Muscle of leg (tissue), 16 donors: ENCODE results near the gene SLC25A18. TPM values are rescaled to one million over a fixed set of nuclear protein-coding genes. Genes with fewer than 3 reads are reported as not detected.
"Not testable (repeated sequence)": the region's sequence is repeated elsewhere in the genome, so short reads cannot be mapped to it uniquely, and the experiment has no call there.

Experiments used
- DNase-seq: peaks from one replicate; pipeline ENCODE4 v3.0.0; 2013
- H3K27ac ChIP-seq: one replicate; pipeline ENCODE4 v1.5.1; 2013; ENCODE audit warnings: mild to moderate bottlenecking, low read length, control low read depth
- H3K27me3 ChIP-seq: one replicate; pipeline ENCODE4 v1.6.1; 2013; ENCODE audit warnings: low read length; ENCODE audit not compliant: control insufficient read depth, insufficient read depth
- H3K36me3 ChIP-seq: one replicate; pipeline ENCODE4 v1.6.1; 2013; ENCODE audit warnings: low read length; ENCODE audit not compliant: control insufficient read depth, insufficient read depth
- H3K4me1 ChIP-seq: one replicate; pipeline ENCODE4 v1.6.1; 2013; ENCODE audit warnings: low read length; ENCODE audit not compliant: control insufficient read depth, insufficient read depth
- H3K4me3 ChIP-seq: one replicate; pipeline ENCODE4 v1.5.1; 2013; ENCODE audit warnings: low read length, control low read depth
- H3K9me3 ChIP-seq: replicated peaks from 2 replicates; pipeline ENCODE4 v1.6.1; 2013; ENCODE audit warnings: low read depth, low read length; ENCODE audit not compliant: control insufficient read depth
- WGBS: methylation state at CpG from one replicate; pipeline ENCODE4 v1.1.5; 2013; ENCODE audit warnings: missing lambda C conversion rate; ENCODE audit not compliant: insufficient coverage; 5-methylcytosine and 5-hydroxymethylcytosine counted together
- long read RNA-seq, 11 donors: transcript quantifications; one replicate each; lab custom pipeline, GENCODE V29; 2026
- polyA plus RNA-seq, 8 donors: library from polyadenylated mRNA; unstranded; fragments of 120-200 nt; gene quantifications; one replicate each; pipeline versions ENCODE4 v1.2.1 to v1.2.3, GENCODE V29; 2013; ENCODE audit warnings: inconsistent platforms in 1 of 8, low replicate concordance in 1 of 8; ENCODE audit not compliant: insufficient read length in 8 of 8, insufficient read depth in 1 of 8
- total RNA-seq: library from RNA; stranded (reverse); fragments of 120-200 nt; gene quantifications from one replicate; pipeline ENCODE4 v1.2.4, GENCODE V29; 2013

SLC25A18 gene, protein sequence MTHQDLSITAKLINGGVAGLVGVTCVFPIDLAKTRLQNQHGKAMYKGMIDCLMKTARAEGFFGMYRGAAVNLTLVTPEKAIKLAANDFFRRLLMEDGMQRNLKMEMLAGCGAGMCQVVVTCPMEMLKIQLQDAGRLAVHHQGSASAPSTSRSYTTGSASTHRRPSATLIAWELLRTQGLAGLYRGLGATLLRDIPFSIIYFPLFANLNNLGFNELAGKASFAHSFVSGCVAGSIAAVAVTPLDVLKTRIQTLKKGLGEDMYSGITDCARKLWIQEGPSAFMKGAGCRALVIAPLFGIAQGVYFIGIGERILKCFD
- total RNA-seq: 0.53 TPM
- polyA plus RNA-seq: under 1 TPM; 0.29 to 0.94 (median 0.55) TPM
- long read RNA-seq, donor 1: 0 reads
- long read RNA-seq, donor 2: 0 reads
- long read RNA-seq, donor 3: 0 reads
- long read RNA-seq, donor 4: 0 reads
- long read RNA-seq, donor 5: 0 reads
- long read RNA-seq, donor 6: 0 reads
- long read RNA-seq, donor 7: 0 reads
- long read RNA-seq, donor 8: 0 reads
- long read RNA-seq, donor 9: 0 reads
- long read RNA-seq, donor 10: 0 reads
- long read RNA-seq, donor 11: 0 reads

DNA sequence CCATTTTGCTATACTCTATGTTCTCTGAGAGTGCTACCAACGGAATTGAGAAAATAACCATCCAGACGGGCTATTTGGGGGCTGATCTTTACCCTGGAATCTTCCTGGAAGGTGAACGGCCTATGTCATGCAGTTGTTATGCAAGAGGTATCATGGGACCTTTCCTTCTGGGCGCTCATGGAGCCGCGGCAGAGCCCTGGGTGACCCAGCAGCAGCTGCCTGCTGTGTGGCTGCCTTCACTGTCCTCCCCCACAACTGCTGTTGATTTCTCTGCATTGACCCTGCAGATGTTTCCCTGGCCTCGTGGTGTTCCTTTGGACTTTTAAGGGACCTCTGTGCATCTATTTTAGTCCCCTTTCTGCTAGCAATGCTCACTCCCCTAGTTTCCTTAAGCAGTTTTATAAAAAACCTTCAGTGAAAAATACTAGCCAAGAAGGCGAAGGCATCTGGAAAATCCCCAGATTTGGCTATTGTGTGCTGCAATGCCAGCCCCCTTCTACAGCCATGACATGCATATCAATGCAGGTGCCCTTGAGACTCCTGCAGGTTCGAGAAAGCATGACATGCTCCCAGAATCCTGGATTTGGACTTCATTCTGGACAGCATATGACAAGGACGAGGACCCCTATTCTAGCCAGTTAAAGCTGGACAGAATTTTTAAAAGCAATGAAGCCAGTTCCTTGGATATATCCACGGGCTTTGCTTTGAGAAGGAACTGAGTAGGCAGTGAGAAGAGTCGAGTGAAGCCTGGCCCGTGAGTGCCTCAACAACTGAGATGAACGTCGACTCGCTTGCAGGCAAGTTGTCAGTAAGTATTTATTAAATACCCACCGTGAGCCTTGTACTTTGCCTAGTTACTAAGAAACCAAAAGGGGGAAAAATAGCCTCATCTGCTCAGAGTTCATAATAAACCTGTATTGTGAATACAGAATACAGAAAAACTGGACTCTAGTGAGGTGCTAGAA, at the start of gene SLC25A18:
TSS of gene SLC25A18 (plus strand) at position 593 of the 965 bp plus-strand sequence. CDS start 16,447 bp downstream, outside the sequence.
- Histone ChIP-seq H3K4me1 (peaks cover 18% of the 10 kb centered on the region), H3K36me3 (peaks cover 8% of the 10 kb centered on the region), H3K9me3 (no peaks in the 10 kb centered on the region), H3K4me3 (no peak within 1 kb of the TSS), H3K27me3 (no peaks in the 10 kb centered on the region), H3K27ac (peak within 1 kb of the TSS; percentile 74)
- DNase-seq: peak; percentile 79
- 27% methylated on average over 11 of the region's 17 CpGs for WGBS

DNA sequence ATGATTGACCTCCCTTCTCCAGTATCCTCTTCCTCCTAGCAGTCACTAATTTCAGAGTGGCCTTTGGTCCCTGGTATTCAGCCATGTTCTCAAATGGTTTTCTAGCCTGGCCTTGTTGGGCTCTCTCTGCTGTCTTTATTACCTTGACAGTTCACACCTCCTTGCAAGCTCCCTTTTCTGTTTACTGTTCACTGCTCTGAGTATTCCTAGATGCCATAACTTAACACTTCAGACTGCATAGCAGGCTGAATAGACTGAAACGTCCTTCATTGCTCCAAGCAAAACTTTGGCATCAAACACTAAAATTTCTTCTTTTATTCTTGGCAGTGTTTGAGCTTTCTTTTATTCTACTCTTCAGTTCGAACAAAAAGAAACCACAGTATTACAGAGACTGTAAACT, 49.7 kb upstream of the SLC25A18 start:
- H3K27ac ChIP-seq: peak overlapping the region; percentile 60
- H3K36me3 ChIP-seq: peaks cover 12% of the 10 kb centered on the region
- peaks cover 12% of the 10 kb centered on the region for H3K4me1 ChIP-seq
- no peaks in the 10 kb centered on the region for H3K27me3 ChIP-seq
- WGBS: no CpG with 5 or more reads among the region's 2 CpGs
- no peak overlapping the region for H3K4me3 ChIP-seq
- H3K9me3 ChIP-seq: no peaks in the 10 kb centered on the region
- no peak for DNase-seq

DNA sequence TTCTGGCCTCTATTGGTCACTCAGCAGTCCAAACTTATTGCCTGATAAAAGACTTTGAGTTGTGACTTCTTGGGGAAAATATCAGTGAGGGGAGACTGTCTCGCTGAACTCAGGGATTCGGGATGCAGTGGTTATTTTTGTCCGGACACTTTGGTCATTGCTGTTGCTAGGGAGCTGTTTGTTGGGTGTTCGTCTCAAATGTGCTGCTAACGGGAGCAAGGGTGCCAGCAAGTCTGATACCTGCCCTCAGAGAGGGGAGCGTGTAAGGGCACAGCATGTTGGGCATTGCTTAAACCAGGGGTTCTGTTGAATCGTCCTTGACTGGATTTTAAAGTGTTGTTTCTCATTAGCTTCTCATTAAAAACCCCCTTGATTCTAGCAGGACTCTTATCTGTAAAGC, 49.2 kb upstream of the SLC25A18 start:
- H3K27ac ChIP-seq: peak overlapping the region; percentile 60
- H3K36me3 ChIP-seq: peaks cover 12% of the 10 kb centered on the region
- WGBS: 86% methylated on average over 5 of the region's 7 CpGs
- peaks cover 12% of the 10 kb centered on the region for H3K4me1 ChIP-seq
- no peaks in the 10 kb centered on the region for H3K9me3 ChIP-seq
- peak; percentile 35 for DNase-seq
- no peak overlapping the region for H3K4me3 ChIP-seq
- H3K27me3 ChIP-seq: no peaks in the 10 kb centered on the region

DNA sequence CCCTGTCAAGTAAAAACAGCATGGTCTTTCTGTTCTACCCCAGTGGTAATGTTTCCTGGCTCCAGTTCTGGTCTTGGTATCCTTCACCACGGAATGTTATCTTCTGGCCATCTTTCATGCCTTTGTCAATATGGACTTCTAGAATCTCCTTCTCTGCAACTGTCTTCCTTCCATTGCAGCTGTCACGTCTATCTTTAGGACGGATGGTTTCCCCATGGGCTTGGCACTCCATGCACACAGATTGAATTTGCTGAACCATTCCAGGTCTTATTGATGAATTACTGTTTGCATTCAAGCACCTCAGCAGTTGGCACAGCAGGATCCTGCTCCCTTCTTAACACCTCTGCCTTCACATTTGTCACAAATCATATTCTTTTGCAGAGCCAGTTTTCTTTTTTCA, 44.9 kb upstream of the SLC25A18 start:
- no peak overlapping the region for H3K4me3 ChIP-seq
- peaks cover 12% of the 10 kb centered on the region for H3K4me1 ChIP-seq
- no peaks in the 10 kb centered on the region for H3K27me3 ChIP-seq
- peak; percentile 56 for DNase-seq
- no peaks in the 10 kb centered on the region for H3K9me3 ChIP-seq
- H3K36me3 ChIP-seq: no peaks in the 10 kb centered on the region
- 55% methylated on average over 3 of the region's 3 CpGs for WGBS
- H3K27ac ChIP-seq: peak overlapping the region; percentile 22

DNA sequence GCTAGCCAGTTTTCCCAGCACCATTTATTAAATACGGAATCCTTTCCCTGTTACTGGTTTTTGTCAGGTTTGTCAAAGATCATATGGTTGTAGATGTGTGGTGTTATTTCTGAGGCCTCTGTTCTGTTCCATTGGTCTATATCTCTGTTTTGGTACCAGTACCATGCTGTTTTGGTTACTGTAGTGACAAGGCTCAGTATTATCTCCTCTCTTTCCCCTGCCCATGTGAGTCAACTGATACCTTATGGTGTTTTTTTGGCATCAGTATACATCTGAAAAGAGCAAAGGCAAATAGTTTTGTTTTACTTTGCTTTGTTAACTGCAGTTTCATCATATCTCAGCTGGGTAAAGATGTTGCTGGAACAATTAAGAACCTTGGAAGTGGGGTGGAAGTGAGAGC, 41.3 kb upstream of the SLC25A18 start:
- not testable (repeated sequence) for H3K4me1 ChIP-seq, H3K9me3 ChIP-seq, H3K27ac ChIP-seq, H3K27me3 ChIP-seq, DNase-seq, H3K4me3 ChIP-seq, H3K36me3 ChIP-seq
- no CpG with 5 or more reads among the region's 1 CpG for WGBS

DNA sequence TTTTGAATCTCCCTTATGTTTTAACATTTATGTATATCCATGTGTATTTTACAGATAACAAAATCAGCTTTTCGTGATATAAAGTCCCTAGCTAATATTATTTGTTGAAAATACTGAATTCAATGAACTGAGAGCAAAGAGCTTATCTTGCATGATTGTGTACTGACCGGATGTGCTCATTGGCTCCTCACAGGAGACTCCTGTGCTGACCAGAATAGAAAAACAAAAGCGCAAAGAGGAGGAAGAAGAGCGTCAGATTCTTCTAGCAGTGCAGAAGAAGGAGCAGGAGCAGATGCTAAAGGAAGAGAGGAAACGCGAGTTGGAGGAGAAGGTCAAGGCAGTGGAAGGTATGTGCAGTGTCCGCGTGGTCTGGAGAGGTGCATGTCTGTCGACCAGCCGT, 39.4 kb upstream of the SLC25A18 start:
- peaks cover 7% of the 10 kb centered on the region for H3K36me3 ChIP-seq
- DNase-seq: no peak
- no peaks in the 10 kb centered on the region for H3K4me1 ChIP-seq
- H3K4me3 ChIP-seq: no peak overlapping the region
- H3K27me3 ChIP-seq: no peaks in the 10 kb centered on the region
- H3K27ac ChIP-seq: no peak overlapping the region
- WGBS: 96% methylated on average over 8 of the region's 10 CpGs
- no peaks in the 10 kb centered on the region for H3K9me3 ChIP-seq

DNA sequence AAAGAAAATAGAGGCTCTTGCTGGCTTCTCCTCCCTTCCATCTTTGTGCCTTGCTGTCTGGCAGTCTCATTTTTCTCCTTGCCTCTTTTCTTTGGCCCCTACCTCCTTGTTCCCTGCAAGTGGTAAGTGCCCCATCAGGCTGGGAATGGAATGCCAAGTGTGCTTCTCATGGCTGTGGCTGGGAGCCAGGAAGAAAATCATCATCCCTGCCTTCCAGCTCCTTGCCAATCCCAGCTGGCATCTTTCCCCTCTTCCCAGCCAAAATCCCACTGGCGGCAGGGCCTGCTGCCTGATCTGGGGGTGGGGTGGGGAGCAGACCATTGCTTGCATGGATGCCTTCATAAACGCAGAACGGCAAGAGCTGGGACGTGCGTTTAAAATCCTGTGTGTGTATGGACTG, 27.0 kb upstream of the SLC25A18 start:
- H3K36me3 ChIP-seq: peaks cover 20% of the 10 kb centered on the region
- peak; percentile 55 for DNase-seq
- H3K9me3 ChIP-seq: no peaks in the 10 kb centered on the region
- WGBS: 70% methylated on average over 4 of the region's 5 CpGs
- H3K4me1 ChIP-seq: peaks cover 3% of the 10 kb centered on the region
- H3K4me3 ChIP-seq: no peak overlapping the region
- no peak overlapping the region for H3K27ac ChIP-seq
- no peaks in the 10 kb centered on the region for H3K27me3 ChIP-seq

DNA sequence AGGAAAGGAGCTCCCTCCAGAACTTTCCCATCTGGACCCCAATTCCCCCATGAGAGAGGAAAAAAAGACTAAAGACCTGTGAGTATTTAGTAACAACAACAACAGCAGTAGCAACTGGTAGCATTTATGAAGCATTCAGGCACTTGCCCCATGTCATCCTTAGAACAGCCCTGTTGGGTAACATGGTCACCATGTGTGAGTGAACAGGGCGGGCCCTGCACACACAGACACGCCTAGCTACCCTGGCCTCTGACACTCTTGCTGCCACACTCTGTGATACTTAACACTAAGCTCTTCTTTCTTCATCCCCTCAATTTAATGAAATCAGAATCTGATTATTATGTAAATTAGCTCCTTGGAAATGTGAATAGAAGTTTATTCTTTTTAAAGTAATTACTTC, 26.1 kb upstream of the SLC25A18 start:
- WGBS: no CpG with 5 or more reads among the region's 2 CpGs
- no peaks in the 10 kb centered on the region for H3K9me3 ChIP-seq
- no peak for DNase-seq

DNA sequence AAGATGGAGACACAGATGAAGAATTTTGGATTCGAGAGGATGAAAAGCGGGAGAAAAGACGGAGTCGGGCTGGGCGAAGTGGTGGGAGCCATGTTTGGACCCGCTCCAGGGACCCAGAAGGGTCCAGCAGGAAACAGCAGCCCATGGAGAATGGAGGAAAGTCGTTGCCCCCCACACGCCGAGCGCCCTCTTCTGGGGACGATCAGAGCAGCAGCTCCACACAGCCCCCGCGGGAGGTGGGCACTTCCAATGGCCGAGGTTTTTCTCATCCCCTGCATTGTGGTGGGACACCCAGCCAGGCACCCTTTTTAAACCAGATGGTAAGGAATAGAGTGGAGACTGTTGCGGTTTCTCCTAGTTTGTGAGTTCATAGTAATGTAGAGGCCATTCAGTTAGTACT, 22.8 kb upstream of the SLC25A18 start:
- DNase-seq: no peak
- WGBS: 78% methylated on average over 7 of the region's 15 CpGs
- Histone ChIP-seq H3K36me3 (peaks cover 47% of the 10 kb centered on the region), H3K9me3 (no peaks in the 10 kb centered on the region), H3K4me1 (peaks cover 3% of the 10 kb centered on the region), H3K4me3 (no peak overlapping the region), H3K27me3 (no peaks in the 10 kb centered on the region), H3K27ac (no peak overlapping the region)

More for the DNA sequence above, 26.1 kb upstream of the SLC25A18 start:
- Histone ChIP-seq H3K4me3 (no peak overlapping the region), H3K4me1 (peaks cover 3% of the 10 kb centered on the region), H3K27ac (no peak overlapping the region), H3K27me3 (no peaks in the 10 kb centered on the region), H3K36me3 (peaks cover 29% of the 10 kb centered on the region)

DNA sequence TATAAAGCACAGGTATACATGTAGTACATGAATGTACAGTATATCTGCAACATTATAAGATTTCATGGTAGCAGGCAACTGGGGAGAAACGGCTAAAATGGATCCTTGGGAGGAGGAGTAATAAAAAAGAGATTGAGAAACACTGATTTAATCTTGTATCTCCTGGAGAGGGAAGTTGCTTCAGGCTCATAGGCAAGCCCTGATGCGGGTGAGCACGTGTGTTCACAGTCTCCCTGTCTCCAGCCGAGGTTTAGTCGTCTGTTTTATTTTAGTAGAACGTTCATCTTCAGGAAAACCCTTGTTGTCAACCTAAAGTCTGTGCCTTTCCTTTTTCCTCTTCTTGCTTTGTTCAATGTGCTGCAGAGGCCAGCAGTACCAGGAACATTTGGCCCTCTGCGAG, 21.8 kb upstream of the SLC25A18 start:
- no peak for DNase-seq
- no peak overlapping the region for H3K4me3 ChIP-seq
- H3K36me3 ChIP-seq: peaks cover 49% of the 10 kb centered on the region
- H3K4me1 ChIP-seq: peaks cover under 1% of the 10 kb centered on the region
- no peaks in the 10 kb centered on the region for H3K27me3 ChIP-seq
- 97% methylated on average over 3 of the region's 7 CpGs for WGBS
- H3K9me3 ChIP-seq: no peaks in the 10 kb centered on the region
- no peak overlapping the region for H3K27ac ChIP-seq
